HEK293 (cell line): ENCODE data around the gene C9orf78.

Experiments used
- CTCF ChIP-seq: fragments of 450-650 bp; formaldehyde crosslinking; IDR thresholded peaks from 2 replicates; pipeline ENCODE4 v1.5.1; 2016; ENCODE audit warnings: missing biosample characterization, missing genetic modification characterization
- KLF8 ChIP-seq: fragments of 450-650 bp; formaldehyde crosslinking; IDR thresholded peaks from 2 replicates; pipeline ENCODE4 v1.5.1; 2016; ENCODE audit warnings: missing biosample characterization, missing genetic modification characterization
- PBX3 ChIP-seq: sonication (generic); formaldehyde crosslinking; IDR thresholded peaks from 2 replicates; pipeline ENCODE4 v1.8.1; 2022; ENCODE audit warnings: mild to moderate bottlenecking, moderate library complexity, missing genetic modification reagents
- REPIN1 ChIP-seq: fragments of 450-650 bp; formaldehyde crosslinking; IDR thresholded peaks from 2 replicates; pipeline ENCODE4 v1.5.1; 2017; ENCODE audit warnings: missing biosample characterization, missing genetic modification characterization, low read depth
- REST ChIP-seq: fragments of 450-650 bp; formaldehyde crosslinking; IDR thresholded peaks from 2 replicates; pipeline ENCODE4 v1.5.1; 2016; ENCODE audit warnings: missing biosample characterization, missing genetic modification characterization
- SETDB1 ChIP-seq: IDR thresholded peaks from one replicate; pipeline ENCODE4 v1.6.1; 2017; ENCODE audit warnings: mild to moderate bottlenecking, low read length, moderate library complexity, mixed read lengths; ENCODE audit not compliant: insufficient read length
- SP3 ChIP-seq: fragments of 450-650 bp; formaldehyde crosslinking; IDR thresholded peaks from 2 replicates; pipeline ENCODE4 v1.5.1; 2016; ENCODE audit warnings: missing biosample characterization, missing genetic modification characterization
- ZBTB44 ChIP-seq: fragments of 450-650 bp; IDR thresholded peaks from 2 replicates; pipeline ENCODE4 v1.5.1; 2018; ENCODE audit warnings: missing biosample characterization, mild to moderate bottlenecking, missing genetic modification characterization
- ZBTB7A ChIP-seq: fragments of 450-650 bp; formaldehyde crosslinking; IDR thresholded peaks from 2 replicates; pipeline ENCODE4 v1.5.1; 2016; ENCODE audit warnings: low read depth, missing biosample characterization, missing genetic modification characterization
- ZNF133 ChIP-seq: fragments of 450-650 bp; formaldehyde crosslinking; IDR thresholded peaks from 2 replicates; pipeline ENCODE4 v1.5.1; 2016; ENCODE audit warnings: missing biosample characterization, missing genetic modification characterization
- ZNF274 ChIP-seq, 2 experiments: fragments of 200-500 bp in 1 of 2; fragments of 450-650 bp in 1 of 2; sonication (Bioruptor generic) in 1 of 2; formaldehyde crosslinking in 1 of 2; IDR thresholded peaks; 2 replicates each; pipeline versions ENCODE4 v1.5.1 to v1.6.1; 2014 to 2016; ENCODE audit warnings: borderline replicate concordance in 1 of 2, inconsistent platforms in 1 of 2, low read length in 1 of 2, missing biosample characterization in 1 of 2, missing genetic modification characterization in 1 of 2
- ZNF350 ChIP-seq: fragments of 450-650 bp; formaldehyde crosslinking; IDR thresholded peaks from 2 replicates; pipeline ENCODE4 v1.5.0; 2017; ENCODE audit warnings: missing biosample characterization, mild to moderate bottlenecking, missing genetic modification characterization
- ZNF362 ChIP-seq: fragments of 450-650 bp; formaldehyde crosslinking; IDR thresholded peaks from 2 replicates; pipeline ENCODE4 v1.5.1; 2016; ENCODE audit warnings: missing biosample characterization, missing genetic modification characterization
- ZNF707 ChIP-seq: fragments of 450-650 bp; formaldehyde crosslinking; IDR thresholded peaks from 2 replicates; pipeline ENCODE4 v1.5.1; 2016; ENCODE audit warnings: missing biosample characterization, missing genetic modification characterization

GRCh38 chr9:129873563-129874190 lies 38.6 kb upstream of the C9orf78 start:
- no peak for TF ChIP-seq CTCF (tag by site-specific recombination)
- no peak for TF ChIP-seq REST (tag by site-specific recombination)
- TF ChIP-seq KLF8 (tag by site-specific recombination): no peak
- TF ChIP-seq ZNF274 (IDR thresholded peaks at IDR 0.05; ENCODE audit: low read length): no peak
- no peak for TF ChIP-seq ZNF274 (tag by site-specific recombination; IDR thresholded peaks at IDR 0.05; ENCODE audit: borderline replicate concordance)
- no peak for TF ChIP-seq SETDB1
- TF ChIP-seq ZNF707: no peak
- no peak for TF ChIP-seq PBX3 (CRISPR knock-in tag)
- no peak for TF ChIP-seq REPIN1 (tag by site-specific recombination)
- TF ChIP-seq SP3 (tag by site-specific recombination): no peak
- no peak for TF ChIP-seq ZNF133 (tag by site-specific recombination)
- no peak for TF ChIP-seq ZNF350 (tag by site-specific recombination)
- TF ChIP-seq ZBTB7A (tag by site-specific recombination): no peak
- TF ChIP-seq ZNF362: no peak
- no peak for TF ChIP-seq ZBTB44 (tag by site-specific recombination)
